Measurements from ENCODE around the gene KIAA1958.

The KIAA1958 gene

GRCh38 chr9:112439825-112440224, 46.8 kb upstream of the KIAA1958 start:
- TF ChIP-seq USF1 (IDR thresholded peaks at IDR 0.05), result no peak
- TF ChIP-seq CREB1 (IDR thresholded peaks at IDR 0.05; ENCODE audit: low read depth), result no peak
- no peak for TF ChIP-seq NFIC (IDR thresholded peaks at IDR 0.05)
- no peak for TF ChIP-seq FOXM1 (IDR thresholded peaks at IDR 0.05; ENCODE audit: borderline replicate concordance, low read depth)

GRCh38 chr9:112443200-112443599, 43.4 kb upstream of the KIAA1958 start:
- TF ChIP-seq RAD21 (IDR thresholded peaks at IDR 0.05; ENCODE audit: low read depth) (peak; percentile 40), YY1 (IDR thresholded peaks at IDR 0.05; ENCODE audit: low read depth) (no peak)

GRCh38 chr9:112443636-112444035, 43.0 kb upstream of the KIAA1958 start:
- TF ChIP-seq CEBPB (IDR thresholded peaks at IDR 0.05), result no peak
- no peak for TF ChIP-seq REST (IDR thresholded peaks at IDR 0.05; ENCODE audit: low read depth)
- TF ChIP-seq CREB1 (IDR thresholded peaks at IDR 0.05; ENCODE audit: low read depth), result no peak

- no peak for TF ChIP-seq RAD21 (IDR thresholded peaks at IDR 0.05; ENCODE audit: low read depth)
- TF ChIP-seq CREB1 (IDR thresholded peaks at IDR 0.05; ENCODE audit: low read depth), result no peak
- no peak for TF ChIP-seq NFIC (IDR thresholded peaks at IDR 0.05)
- no peak for TF ChIP-seq TAF1 (IDR thresholded peaks at IDR 0.05; ENCODE audit: low read depth)
These were observed 41.4 kb upstream of the KIAA1958 start for GRCh38 chr9:112445196-112445595.

- no peak for TF ChIP-seq MAX (IDR thresholded peaks at IDR 0.05)
- TF ChIP-seq EGR1 (IDR thresholded peaks at IDR 0.05), result no peak
- no peak for TF ChIP-seq NFIC (IDR thresholded peaks at IDR 0.05)
- TF ChIP-seq FOXM1 (IDR thresholded peaks at IDR 0.05; ENCODE audit: borderline replicate concordance, low read depth), result no peak
These were observed 40.5 kb upstream of the KIAA1958 start for GRCh38 chr9:112446080-112446479.

GRCh38 chr9:112446526-112446925, 40.1 kb upstream of the KIAA1958 start:
- TF ChIP-seq REST (IDR thresholded peaks at IDR 0.05; ENCODE audit: low read depth) (no peak), EGR1 (IDR thresholded peaks at IDR 0.05) (no peak), TCF12 (IDR thresholded peaks at IDR 0.05; ENCODE audit: low read depth) (no peak), TAF1 (IDR thresholded peaks at IDR 0.05; ENCODE audit: low read depth) (no peak), CREB1 (IDR thresholded peaks at IDR 0.05; ENCODE audit: low read depth) (no peak)

- TF ChIP-seq TEAD4 (IDR thresholded peaks at IDR 0.05), result no peak
- no peak for TF ChIP-seq CREB1 (IDR thresholded peaks at IDR 0.05; ENCODE audit: low read depth)
- TF ChIP-seq RAD21 (IDR thresholded peaks at IDR 0.05; ENCODE audit: low read depth), result no peak
- TF ChIP-seq NFIC (IDR thresholded peaks at IDR 0.05), result no peak
- no peak for TF ChIP-seq EP300 (IDR thresholded peaks at IDR 0.05; ENCODE audit: borderline replicate concordance)
- TF ChIP-seq EGR1 (IDR thresholded peaks at IDR 0.05), result no peak
- TF ChIP-seq TAF1 (IDR thresholded peaks at IDR 0.05; ENCODE audit: low read depth), result no peak
- no peak for TF ChIP-seq FOXM1 (IDR thresholded peaks at IDR 0.05; ENCODE audit: borderline replicate concordance, low read depth)
- no peak for TF ChIP-seq CEBPB (IDR thresholded peaks at IDR 0.05)
- no peak for TF ChIP-seq MAX (IDR thresholded peaks at IDR 0.05)
- TF ChIP-seq TCF12 (IDR thresholded peaks at IDR 0.05; ENCODE audit: low read depth), result no peak
- TF ChIP-seq USF1 (IDR thresholded peaks at IDR 0.05), result no peak
- no peak for TF ChIP-seq ZBTB7A (IDR thresholded peaks at IDR 0.05; ENCODE audit: low read depth)
- no peak for TF ChIP-seq REST (IDR thresholded peaks at IDR 0.05; ENCODE audit: low read depth)
- TF ChIP-seq YY1 (IDR thresholded peaks at IDR 0.05; ENCODE audit: low read depth), result no peak
These were observed 39.3 kb upstream of the KIAA1958 start for GRCh38 chr9:112447283-112447761.

Data from Ishikawa (cell line).